Glutamatergic neuron (in vitro differentiated cells): ENCODE data around the gene CCDC51. TPM values are rescaled to one million over a fixed set of nuclear protein-coding genes. Genes with fewer than 3 reads are reported as not detected.

Experiments used
- DNase-seq: peaks from one replicate; pipeline ENCODE4 v3.0.0; 2022
- H3K27ac Mint-ChIP-seq: one replicate; pipeline ENCODE4 v1.8.0; 2020; ENCODE audit warnings: mild to moderate bottlenecking, mixed read lengths, inconsistent platforms; ENCODE audit not compliant: unreplicated experiment
- H3K27me3 Mint-ChIP-seq: one replicate; pipeline ENCODE4 v1.8.0; 2020; ENCODE audit warnings: mild to moderate bottlenecking, moderate library complexity, mixed read lengths, inconsistent platforms; ENCODE audit not compliant: unreplicated experiment
- H3K36me3 Mint-ChIP-seq: one replicate; pipeline ENCODE4 v1.8.0; 2020; ENCODE audit warnings: mild to moderate bottlenecking, mixed read lengths, inconsistent platforms; ENCODE audit not compliant: unreplicated experiment
- H3K4me1 Mint-ChIP-seq: one replicate; pipeline ENCODE4 v1.8.0; 2020; ENCODE audit warnings: mild to moderate bottlenecking, low read depth, mixed read lengths, inconsistent platforms; ENCODE audit not compliant: unreplicated experiment
- H3K4me3 Mint-ChIP-seq: one replicate; pipeline ENCODE4 v1.8.0; 2020; ENCODE audit warnings: mild to moderate bottlenecking, mixed read lengths, inconsistent platforms; ENCODE audit not compliant: unreplicated experiment
- H3K9me3 Mint-ChIP-seq: one replicate; pipeline ENCODE4 v1.8.0; 2020; ENCODE audit warnings: mild to moderate bottlenecking, moderate library complexity, mixed read lengths, inconsistent platforms; ENCODE audit not compliant: unreplicated experiment
- CTCF ChIP-seq: fragments of 200-600 bp; sonication (generic); IDR thresholded peaks from one replicate; pipeline ENCODE4 v1.5.0; 2021; ENCODE audit not compliant: partially characterized antibody, unreplicated experiment
- total RNA-seq: library from RNA; stranded (reverse); fragmentation: NEBNext Ultra II Directional; extraction: Animal tissue kit (Norgen Biotek cat#: 25700); gene quantifications from one replicate; pipeline ENCODE4 v1.2.1, GENCODE V29; 2021; ENCODE audit not compliant: unreplicated experiment

CCDC51 gene
- total RNA-seq, 1 donor from 2014 or later, result 15.3 TPM

DNA sequence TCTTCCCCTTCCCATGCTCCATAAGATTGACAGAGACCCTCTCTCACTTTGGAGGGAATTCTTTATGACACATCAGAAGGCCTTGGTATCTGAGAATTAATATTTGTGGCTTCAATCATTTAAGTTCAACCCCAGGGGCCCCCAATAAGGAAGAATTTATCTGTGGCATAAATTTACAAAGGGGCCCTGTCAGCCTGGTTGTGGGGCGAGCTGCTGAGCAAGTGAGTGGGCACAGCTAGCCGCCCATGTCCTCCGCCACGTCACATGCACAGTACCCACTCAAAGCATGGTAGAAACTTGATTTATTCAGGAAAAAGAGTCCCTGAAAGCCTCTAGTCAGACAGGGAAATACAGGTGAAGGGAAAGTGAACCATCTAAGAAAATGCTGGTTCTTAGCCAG is 23.4 kb downstream of the CCDC51 start:
- Mint-ChIP-seq H3K9me3 (peaks cover 2% of the 10 kb centered on the region), H3K4me3 (no peak overlapping the region), H3K27me3 (peaks cover 5% of the 10 kb centered on the region), H3K27ac (no peak overlapping the region), H3K36me3 (no peaks in the 10 kb centered on the region), H3K4me1 (no peaks in the 10 kb centered on the region)
- no peak for DNase-seq
- TF ChIP-seq CTCF, result no peak

DNA sequence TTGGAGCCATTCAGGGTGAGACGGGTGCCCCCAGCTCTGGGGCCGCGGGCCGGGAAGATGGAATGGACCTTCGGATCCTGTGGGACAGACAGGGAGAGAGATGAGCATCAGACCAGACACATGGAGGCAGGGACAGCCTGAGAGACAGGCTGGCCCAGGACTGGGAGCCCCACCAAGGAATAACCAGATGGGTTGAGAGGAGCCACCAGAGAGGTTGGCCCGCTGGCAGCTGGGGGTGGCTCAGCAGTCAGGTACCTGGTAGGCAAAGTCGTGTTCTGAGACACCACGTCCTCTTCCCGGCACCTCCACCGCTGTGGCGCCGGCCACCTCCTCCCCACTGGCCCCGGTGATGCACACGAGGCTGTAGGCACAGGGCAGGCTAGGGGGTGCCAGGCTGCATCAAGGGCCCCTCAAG is 23.8 kb downstream of the CCDC51 start:
- no peak for TF ChIP-seq CTCF
- peaks cover 5% of the 10 kb centered on the region for H3K27me3 Mint-ChIP-seq
- H3K4me3 Mint-ChIP-seq, result no peak overlapping the region
- H3K27ac Mint-ChIP-seq, result no peak overlapping the region
- DNase-seq, result no peak
- peaks cover 2% of the 10 kb centered on the region for H3K9me3 Mint-ChIP-seq
- no peaks in the 10 kb centered on the region for H3K36me3 Mint-ChIP-seq
- no peaks in the 10 kb centered on the region for H3K4me1 Mint-ChIP-seq

GRCh38 chr3:48415251-48415953 is 24.5 kb downstream of the CCDC51 start:
- peaks cover 2% of the 10 kb centered on the region for H3K9me3 Mint-ChIP-seq
- no peaks in the 10 kb centered on the region for H3K4me1 Mint-ChIP-seq
- H3K27me3 Mint-ChIP-seq, result peaks cover 5% of the 10 kb centered on the region
- peak; percentile 4 for DNase-seq
- no peak overlapping the region for H3K4me3 Mint-ChIP-seq
- no peak for TF ChIP-seq CTCF
- no peaks in the 10 kb centered on the region for H3K36me3 Mint-ChIP-seq
- no peak overlapping the region for H3K27ac Mint-ChIP-seq

- no peaks in the 10 kb centered on the region for H3K4me1 Mint-ChIP-seq
- H3K4me3 Mint-ChIP-seq, result no peak overlapping the region
- H3K27me3 Mint-ChIP-seq, result peaks cover 5% of the 10 kb centered on the region
- TF ChIP-seq CTCF, result no peak
- H3K27ac Mint-ChIP-seq, result no peak overlapping the region
- DNase-seq, result peak; percentile 5
- no peaks in the 10 kb centered on the region for H3K36me3 Mint-ChIP-seq
- peaks cover 2% of the 10 kb centered on the region for H3K9me3 Mint-ChIP-seq
Measured at GRCh38 chr3:48414376-48415250, 25.3 kb downstream of the CCDC51 start.

- no peak overlapping the region for H3K27ac Mint-ChIP-seq
- peak; percentile 2 for DNase-seq
- no peak for TF ChIP-seq CTCF
- H3K4me3 Mint-ChIP-seq, result no peak overlapping the region
- H3K9me3 Mint-ChIP-seq, result peaks cover 2% of the 10 kb centered on the region
- H3K36me3 Mint-ChIP-seq, result no peaks in the 10 kb centered on the region
- H3K4me1 Mint-ChIP-seq, result no peaks in the 10 kb centered on the region
- H3K27me3 Mint-ChIP-seq, result peaks cover 5% of the 10 kb centered on the region
Measured at GRCh38 chr3:48413611-48414010, 26.3 kb downstream of the CCDC51 start.
